Pulmonary artery endothelial cell (primary cell): ENCODE data around the gene TCTN1. TPM values are rescaled to one million over a fixed set of nuclear protein-coding genes. Genes with fewer than 3 reads are reported as not detected.
"Not testable (repeated sequence)": the region's sequence is repeated elsewhere in the genome, so short reads cannot be mapped to it uniquely, and the experiment has no call there.

ENCODE experiments used
- DNase-seq: peaks from one replicate; pipeline ENCODE4 v3.0.0-alpha.2; 2011; ENCODE audit warnings: low read depth, low spot score
- total RNA-seq: library from RNA; depleted of rRNA; stranded (reverse); fragments of >200 nt; gene quantifications from 2 replicates; pipeline ENCODE4 v1.2.3, GENCODE V29; 2014

TCTN1 gene
- 8.7 and 12.1 TPM in 2 replicates for total RNA-seq

- DNase-seq = peak; percentile 78
These were observed at the start of gene TCTN1 for GRCh38 chr12:110613771-110614684. Gene TCTN1, plus strand, starts transcription at chr12:110614129. Its CDS starts 54 bp downstream, at chr12:110614183.

- no peak for DNase-seq
These were observed 49.4 kb upstream of the TCTN1 start for GRCh38 chr12:110564471-110564991.

DNA sequence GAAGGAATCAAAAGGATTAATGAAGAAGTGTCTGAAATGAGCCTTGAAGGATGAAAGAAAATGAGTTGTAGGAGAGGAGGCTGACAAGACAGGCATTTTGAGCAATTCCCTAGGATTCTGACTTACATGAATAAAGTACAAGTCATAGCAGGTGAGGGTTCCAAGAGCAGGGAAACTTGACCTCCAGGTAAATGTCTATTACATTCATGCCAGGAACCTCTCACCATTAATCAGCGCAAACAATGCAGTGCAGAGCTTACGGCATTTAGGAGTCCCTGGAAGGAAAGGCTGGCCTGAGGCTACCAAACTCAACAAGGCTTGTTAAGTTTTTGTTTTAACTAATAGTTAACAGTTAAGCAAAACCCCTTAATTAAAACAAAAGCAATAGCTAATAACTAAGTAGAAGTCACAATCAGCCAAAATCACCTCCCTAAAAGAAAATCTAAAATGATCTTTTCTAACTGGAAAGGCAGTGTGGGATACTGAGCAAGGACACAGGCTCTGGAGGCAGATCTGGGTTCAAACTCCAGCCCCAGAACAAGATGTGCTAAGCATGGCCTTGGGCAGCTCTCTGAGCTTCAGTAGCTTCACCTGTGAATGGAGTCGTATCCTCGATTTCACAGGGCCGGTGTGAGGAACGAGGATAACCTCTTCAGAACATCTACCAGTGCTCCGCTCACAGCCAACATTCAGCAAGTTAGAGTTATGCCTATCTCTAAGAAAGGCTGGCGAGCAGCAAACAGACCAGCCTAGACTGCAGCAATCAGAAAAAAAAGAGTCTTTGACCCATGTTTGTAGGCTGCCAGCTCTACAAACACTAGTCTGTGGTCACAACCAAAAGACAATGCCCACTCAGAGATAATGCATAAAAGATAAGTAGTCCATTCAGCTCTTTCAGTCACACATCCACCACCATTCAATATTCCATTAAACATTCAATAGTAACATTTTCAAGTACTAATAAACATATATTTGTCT, 47.7 kb upstream of the TCTN1 start:
- DNase-seq = no peak

- no peak for DNase-seq
These were observed 46.9 kb upstream of the TCTN1 start for GRCh38 chr12:110566993-110567392.

GRCh38 chr12:110568752-110569151, 45.2 kb upstream of the TCTN1 start:
- no peak for DNase-seq

GRCh38 chr12:110569838-110570237, 44.1 kb upstream of the TCTN1 start:
- DNase-seq = not testable (repeated sequence)

DNA sequence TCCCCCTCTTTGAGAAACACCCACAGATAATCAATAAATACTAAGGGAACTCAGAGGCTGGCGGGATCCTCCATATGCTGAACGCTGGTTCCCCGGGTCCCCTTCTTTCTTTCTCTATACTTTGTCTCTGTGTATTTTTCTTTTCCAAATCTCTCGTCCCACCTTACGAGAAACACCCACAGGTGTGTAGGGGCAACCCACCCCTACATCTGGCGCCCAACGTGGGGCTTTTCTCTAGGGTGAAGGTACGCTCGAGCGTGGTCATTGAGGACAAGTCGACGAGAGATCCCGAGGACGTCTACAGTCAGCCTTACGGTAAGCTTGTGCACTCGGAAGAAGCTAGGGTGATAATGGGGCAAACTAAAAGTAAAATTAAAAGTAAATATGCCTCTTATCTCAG, 43.1 kb upstream of the TCTN1 start:
- DNase-seq = not testable (repeated sequence)

DNA sequence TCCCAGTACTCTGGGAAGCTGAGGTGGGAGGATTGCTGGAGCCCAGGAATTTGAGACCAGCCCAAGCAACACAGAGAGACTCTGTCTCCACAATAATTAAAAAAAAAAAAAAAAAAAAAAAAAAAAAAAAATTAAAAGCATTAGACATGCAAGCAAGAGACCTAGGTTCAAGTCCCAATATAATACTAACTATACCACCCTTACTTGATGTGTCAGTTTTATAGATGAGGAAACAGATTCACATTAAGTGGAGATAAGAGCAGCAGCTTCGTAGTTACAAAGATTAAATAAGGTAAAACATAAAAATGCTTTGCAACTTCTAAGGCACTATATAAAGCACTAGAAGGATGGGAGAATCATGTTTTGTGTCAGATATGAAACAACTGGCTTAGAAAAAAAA, 39.9 kb upstream of the TCTN1 start:
- no peak for DNase-seq

DNA sequence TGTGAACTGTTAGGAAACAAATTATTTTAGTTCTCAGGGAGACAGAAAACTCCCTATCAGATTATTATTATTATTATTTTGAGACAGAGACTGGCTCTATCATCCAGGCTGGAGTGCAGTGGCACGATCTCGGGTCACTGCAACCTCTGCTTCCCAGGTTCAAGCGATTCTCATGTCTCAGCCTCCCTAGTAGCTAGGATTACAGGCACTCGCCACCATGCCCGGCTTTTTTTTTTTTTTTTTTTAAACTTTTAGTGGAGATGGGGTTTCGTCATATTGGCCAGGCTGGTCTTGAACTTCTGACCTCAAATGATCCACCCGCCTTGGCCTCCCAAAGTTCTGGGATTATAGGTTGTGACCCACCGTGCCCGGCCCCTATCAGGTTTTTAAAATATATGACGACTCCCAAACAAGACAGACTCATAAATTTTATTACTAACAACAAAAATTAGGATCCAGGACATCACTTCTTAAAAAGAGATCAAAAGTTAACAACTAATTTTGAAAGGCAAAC, 39.2 kb upstream of the TCTN1 start:
- not testable (repeated sequence) for DNase-seq

GRCh38 chr12:110575326-110575725, 38.6 kb upstream of the TCTN1 start:
- DNase-seq = no peak

DNA sequence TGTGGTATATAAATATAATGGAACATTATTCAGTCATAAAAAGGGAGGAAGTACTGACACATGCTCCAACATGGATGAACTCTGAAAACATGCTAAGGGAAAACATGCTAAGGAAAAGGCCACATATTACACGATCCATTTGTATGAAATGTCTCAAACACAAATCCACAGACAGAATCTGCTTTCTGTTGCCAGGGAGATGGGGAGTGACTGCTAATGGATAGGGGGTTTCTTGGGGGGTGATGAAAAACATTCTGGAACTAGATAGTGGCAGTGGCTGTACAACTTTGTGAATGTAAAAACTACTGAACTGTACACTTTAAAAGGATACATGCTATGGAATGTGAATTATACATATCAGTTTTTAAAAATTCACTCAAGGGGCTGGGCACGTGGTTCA, 37.4 kb upstream of the TCTN1 start:
- DNase-seq = no peak

GRCh38 chr12:110577864-110578693, 35.9 kb upstream of the TCTN1 start:
- DNase-seq = no peak

GRCh38 chr12:110578694-110579534, 35.0 kb upstream of the TCTN1 start:
- DNase-seq = no peak

GRCh38 chr12:110579535-110580253, 34.2 kb upstream of the TCTN1 start:
- DNase-seq = no peak

- DNase-seq = no peak
These were observed 32.0 kb upstream of the TCTN1 start for GRCh38 chr12:110581931-110582275.

DNA sequence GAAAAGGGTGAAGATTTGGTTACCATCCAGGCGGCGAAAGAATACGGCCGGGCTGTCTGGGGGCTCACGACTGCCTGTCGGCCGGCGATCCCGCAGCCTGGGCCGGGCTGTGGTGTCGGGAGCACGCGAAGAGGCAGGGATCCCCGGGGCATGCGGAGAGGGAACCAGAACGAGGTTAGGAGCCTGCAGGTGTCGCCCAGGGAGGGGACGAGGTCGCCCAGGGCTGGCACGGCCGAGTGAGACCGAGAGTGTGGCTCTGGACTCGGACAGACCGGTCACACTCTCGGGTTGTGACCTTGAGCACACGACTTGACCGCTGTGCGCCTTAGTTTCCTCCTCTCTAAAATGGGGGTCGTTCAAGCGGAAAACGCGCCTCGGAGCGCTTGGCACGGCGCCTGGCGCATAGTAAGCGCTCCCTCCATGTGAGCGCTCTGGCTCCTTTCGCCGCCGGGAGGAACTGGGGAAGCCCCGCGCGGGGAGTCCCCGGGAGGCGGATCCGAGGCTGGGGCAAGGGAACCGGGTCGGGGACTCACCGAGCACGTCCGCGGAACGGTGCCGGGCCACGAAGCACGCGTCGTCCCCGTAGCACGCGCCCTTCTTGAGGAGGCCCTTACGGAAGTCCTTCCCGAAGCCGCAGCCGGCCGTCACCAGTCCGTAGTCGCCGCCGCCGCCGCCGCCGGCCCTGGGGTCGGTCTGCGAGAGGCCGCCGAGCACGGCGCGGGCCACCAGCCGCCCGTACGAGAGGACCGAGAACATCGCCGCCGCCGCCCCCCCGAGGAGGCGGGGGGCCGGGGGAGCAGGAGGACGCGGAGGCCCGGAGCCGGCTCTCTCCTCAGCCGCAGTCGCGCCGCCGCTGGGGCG, 31.4 kb upstream of the TCTN1 start:
- DNase-seq = no peak

GRCh38 chr12:110583137-110584059, 30.5 kb upstream of the TCTN1 start, which contains the start of gene PPTC7:
Gene PPTC7, minus strand, starts transcription at chr12:110583318. Its CDS starts 287 bp downstream, at chr12:110583031.
- peak; percentile 77 for DNase-seq
